ENCODE results near the gene XYLT1. TPM values are rescaled to one million over a fixed set of nuclear protein-coding genes. Genes with fewer than 3 reads are reported as not detected.

Gene XYLT1
- total and polyA plus RNA-seq, 2 of the 8 experiments (the other 6 are each of a cell fraction or from before 2014, with no cell fraction given) = 6.6 to 25.4 TPM

GRCh38 chr16:17351441-17352035 lies 119.2 kb downstream of the XYLT1 start:
- Histone ChIP-seq H3K23me2 (ENCODE audit: low read depth, low read length) (no peaks in the 10 kb centered on the region), H4K8ac (ENCODE audit: extremely low read depth, insufficient read depth, low read length) (no peak overlapping the region), H3K9ac (replicated peaks in 1 of 4; ENCODE audit: extremely low read depth in 1 of 4, low read depth in 3 of 4, low read length in 3 of 4) (no peak overlapping the region), H4K5ac (ENCODE audit: insufficient read length, low read depth, low read length) (no peak overlapping the region), H3K79me1 (ENCODE audit: low read depth, low read length) (no peaks in the 10 kb centered on the region), H2BK12ac (ENCODE audit: low read depth, low read length) (no peak overlapping the region), H4K91ac (replicated peaks; ENCODE audit: insufficient read length, low read length) (no peak overlapping the region), H3K23ac (ENCODE audit: insufficient read length) (no peak overlapping the region), H2AK5ac (ENCODE audit: low read depth, low read length) (no peak overlapping the region), H2BK5ac (ENCODE audit: low read depth, low read length) (no peak overlapping the region), H3K18ac (ENCODE audit: extremely low read depth, low read length) (no peak overlapping the region), H3K27me3 (replicated peaks in 1 of 4; ENCODE audit: control insufficient read depth in 3 of 4, extremely low read depth in 1 of 4, insufficient read depth in 3 of 4, low read length in 3 of 4) (no peaks in the 10 kb centered on the region), H3K27ac (ENCODE audit: low read depth, low read length) (no peak overlapping the region), H3K36me3 (ENCODE audit: control insufficient read depth in 2 of 4, insufficient read depth in 4 of 4, low read length in 3 of 4) (no peaks in the 10 kb centered on the region), H2BK15ac (ENCODE audit: low read length) (no peak overlapping the region), H3K14ac (ENCODE audit: insufficient read length) (no peak overlapping the region), H3K9me3 (ENCODE audit: insufficient read depth in 2 of 2, low read depth in 1 of 2, low read length in 1 of 2) (no peaks in the 10 kb centered on the region), H3K4me1 (replicated peaks in 1 of 4; ENCODE audit: control insufficient read depth in 3 of 4, insufficient read depth in 4 of 4, low read length in 3 of 4) (no peaks in the 10 kb centered on the region; a peak in 1 of 7 replicates), H3K4me2 (ENCODE audit: insufficient read depth in 1 of 2, low read depth in 2 of 2, low read length in 2 of 2) (no peak overlapping the region), H2AFZ (ENCODE audit: low read length) (no peak overlapping the region), H4K20me1 (replicated peaks in 1 of 2; ENCODE audit: control insufficient read depth in 1 of 2, insufficient read depth in 2 of 2, low read length in 2 of 2) (no peaks in the 10 kb centered on the region), H2BK120ac (replicated peaks; ENCODE audit: low read depth, low read length) (no peak overlapping the region), H3K79me2 (ENCODE audit: control insufficient read depth in 1 of 2, insufficient read depth in 2 of 2, low read length in 2 of 2) (no peaks in the 10 kb centered on the region), H3K4me3 (ENCODE audit: extremely low read depth in 1 of 4, insufficient read depth in 2 of 4, low read depth in 3 of 4, low read length in 4 of 4) (no peak overlapping the region), H3K4ac (replicated peaks; ENCODE audit: insufficient read length, low read depth, low read length) (no peak overlapping the region), H3K56ac (replicated peaks; ENCODE audit: insufficient read length, low read depth, low read length) (no peak overlapping the region), H2BK20ac (ENCODE audit: low read length) (no peak overlapping the region)
- no peak for FAIRE-seq
- WGBS, 2 experiments (ENCODE audit: extremely low coverage in 1 of 2, insufficient coverage in 1 of 2, insufficient read length in 1 of 2, insufficient replicate concordance in 2 of 2, low coverage in 1 of 2, low lambda C conversion rate in 2 of 2, missing lambda C conversion rate in 1 of 2) = 96% methylated on average over 6 of the region's 6 CpGs; no CpG with 5 or more reads in 1 of the 2 experiments
- CTCF ChIA-PET (ENCODE audit: partially characterized antibody) = interaction anchor here (1.9 kb wide), 1 partner anchor 10 kb away, joined by 3 read pairs; no protein-coding TSS in a partner anchor
- TF ChIP-seq SIX5 (IDR thresholded peaks at IDR 0.05; ENCODE audit: low read depth, low read length) = no peak
- TF ChIP-seq E2F6 (IDR thresholded peaks at IDR 0.05) = no peak
- TF ChIP-seq CHD2 (IDR thresholded peaks at IDR 0.05; ENCODE audit: low read length) = no peak
- TF ChIP-seq GABPA (IDR thresholded peaks at IDR 0.05; ENCODE audit: borderline replicate concordance, insufficient read depth, low read length) = no peak
- no peak for TF ChIP-seq RXRA (IDR thresholded peaks at IDR 0.05; ENCODE audit: insufficient read depth, low read depth, low read length)
- TF ChIP-seq SUZ12 (IDR thresholded peaks at IDR 0.05; ENCODE audit: low read length) = no peak
- no peak for TF ChIP-seq MAFK (IDR thresholded peaks at IDR 0.05; ENCODE audit: low read depth, low read length)
- no peak for TF ChIP-seq EGR1 (IDR thresholded peaks at IDR 0.05; ENCODE audit: borderline replicate concordance, low read depth, low read length)
- TF ChIP-seq CTBP2 (IDR thresholded peaks at IDR 0.05; ENCODE audit: borderline replicate concordance, insufficient read depth, insufficient read length, low read length) = no peak
- no peak for TF ChIP-seq PHF8 (conservative IDR thresholded peaks at IDR 0.05; ENCODE audit: low read depth, low read length)
- DNase-seq (ENCODE audit: low read depth in 1 of 2, low spot score in 2 of 2) = no peak
- POLR2A ChIA-PET (ENCODE audit: partially characterized antibody) = interaction anchor here (1.5 kb wide), 1 partner anchor 69 kb away, joined by 3 read pairs; no protein-coding TSS in a partner anchor

Data from H1 (cell line).